ENCODE measurements around the gene PAX7.
"Not testable (repeated sequence)": the region's sequence is repeated elsewhere in the genome, so short reads cannot be mapped to it uniquely, and the experiment has no call there.

The PAX7 gene

GRCh38 chr1:18734001-18734400 is 103.4 kb downstream of the PAX7 start:
- Mint-ChIP-seq H3K9me3 (no peaks in the 10 kb centered on the region), H3K27me3 (peaks cover 13% of the 10 kb centered on the region), H3K4me3 (no peak overlapping the region), H3K4me1 (no peaks in the 10 kb centered on the region), H3K36me3 (no peaks in the 10 kb centered on the region), H3K27ac (no peak overlapping the region)

DNA sequence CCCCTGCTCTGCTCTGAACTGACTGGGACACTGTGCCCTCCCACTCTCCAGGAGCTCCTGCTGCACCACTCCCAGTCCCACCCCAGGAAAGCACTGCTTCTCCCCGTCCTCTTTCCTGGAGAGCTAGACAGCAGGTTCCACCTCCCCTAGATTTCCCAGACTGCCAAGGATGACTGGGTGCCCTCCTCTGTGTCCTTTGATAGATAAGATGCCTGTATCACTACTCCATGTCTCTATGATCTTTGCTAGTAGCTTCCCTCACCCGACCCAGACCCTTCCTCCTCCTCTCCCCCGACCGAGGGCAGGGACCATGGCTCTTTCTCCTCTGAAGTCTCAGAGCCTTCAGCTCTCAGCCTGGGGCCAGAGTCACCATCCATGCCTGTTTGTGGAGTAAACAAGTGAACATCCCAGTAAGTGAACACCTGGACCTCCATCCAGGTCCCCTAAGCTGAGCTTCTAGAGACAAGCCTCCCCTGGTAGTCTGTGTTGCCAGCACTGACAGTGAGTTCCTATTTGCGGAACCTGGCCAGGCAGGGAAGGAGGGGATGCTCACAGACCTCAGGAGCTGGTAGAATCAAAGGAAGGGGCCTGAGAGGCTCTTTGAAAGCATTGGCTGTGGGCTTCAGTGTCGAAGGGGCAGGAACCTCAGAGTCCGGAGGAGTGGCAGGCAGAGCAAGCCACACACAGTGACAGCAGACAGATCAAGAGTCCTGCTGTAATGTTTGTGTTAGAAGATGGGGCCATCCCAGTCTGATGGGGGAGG is 104.0 kb downstream of the PAX7 start:
- Mint-ChIP-seq H3K4me3 (no peak overlapping the region), H3K36me3 (no peaks in the 10 kb centered on the region), H3K9me3 (no peaks in the 10 kb centered on the region), H3K4me1 (no peaks in the 10 kb centered on the region), H3K27me3 (peaks cover 12% of the 10 kb centered on the region), H3K27ac (no peak overlapping the region)

GRCh38 chr1:18735224-18735997 is 104.8 kb downstream of the PAX7 start:
- Mint-ChIP-seq H3K36me3 (no peaks in the 10 kb centered on the region), H3K27ac (no peak overlapping the region), H3K9me3 (no peaks in the 10 kb centered on the region), H3K4me3 (no peak overlapping the region), H3K4me1 (no peaks in the 10 kb centered on the region), H3K27me3 (peaks cover 13% of the 10 kb centered on the region)

DNA sequence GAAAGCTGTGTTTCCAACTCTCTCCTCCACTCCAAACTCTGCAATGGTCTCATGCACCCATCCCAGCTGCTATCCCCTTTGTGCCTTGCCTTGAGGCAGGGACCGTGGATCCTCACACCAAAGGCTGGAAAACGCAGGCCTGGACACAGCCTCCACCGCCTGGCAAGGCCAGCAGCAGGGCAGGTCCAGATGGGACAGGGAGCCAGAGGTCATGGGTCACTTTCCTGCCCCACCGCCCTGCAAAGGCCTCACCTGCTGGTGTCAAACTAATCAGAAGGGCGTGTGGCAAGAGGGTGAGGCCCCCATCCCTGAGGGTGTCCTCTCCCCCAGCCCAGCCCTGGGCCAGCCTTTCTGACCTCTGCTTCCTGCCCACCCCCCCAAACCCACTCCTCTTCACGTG is 106.3 kb downstream of the PAX7 start:
- H3K9me3 Mint-ChIP-seq: no peaks in the 10 kb centered on the region
- no peak overlapping the region for H3K27ac Mint-ChIP-seq
- no peak overlapping the region for H3K4me3 Mint-ChIP-seq
- H3K36me3 Mint-ChIP-seq: no peaks in the 10 kb centered on the region
- no peaks in the 10 kb centered on the region for H3K4me1 Mint-ChIP-seq
- peaks cover 11% of the 10 kb centered on the region for H3K27me3 Mint-ChIP-seq

DNA sequence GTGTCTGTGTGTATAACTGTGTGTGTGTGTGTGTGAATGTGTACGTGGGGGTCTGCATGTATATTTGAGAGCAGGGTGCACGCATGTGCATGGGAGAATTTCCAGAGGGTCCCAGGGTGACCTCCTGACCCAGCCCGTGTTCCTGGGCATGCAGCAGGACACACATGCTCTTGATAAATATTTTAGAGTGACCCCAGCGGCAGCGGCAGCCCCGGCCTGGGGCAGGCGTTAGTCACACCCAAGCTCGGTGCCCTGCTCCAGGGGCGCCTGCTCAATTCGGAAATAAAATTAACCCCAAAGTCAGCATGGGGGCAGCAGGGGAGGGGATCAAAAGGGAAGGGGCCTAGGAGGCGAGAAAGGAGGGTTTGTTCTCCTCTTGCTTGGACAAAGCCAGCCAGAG is 107.5 kb downstream of the PAX7 start:
- Mint-ChIP-seq H3K27ac (no peak overlapping the region), H3K4me3 (no peak overlapping the region), H3K36me3 (no peaks in the 10 kb centered on the region), H3K4me1 (no peaks in the 10 kb centered on the region), H3K9me3 (no peaks in the 10 kb centered on the region), H3K27me3 (peaks cover 8% of the 10 kb centered on the region)

- no peak overlapping the region for H3K27ac Mint-ChIP-seq
- no peaks in the 10 kb centered on the region for H3K36me3 Mint-ChIP-seq
- H3K4me1 Mint-ChIP-seq: no peaks in the 10 kb centered on the region
- no peak overlapping the region for H3K4me3 Mint-ChIP-seq
- H3K9me3 Mint-ChIP-seq: no peaks in the 10 kb centered on the region
- peaks cover 10% of the 10 kb centered on the region for H3K27me3 Mint-ChIP-seq
Measured at GRCh38 chr1:18738617-18739016, 108.0 kb downstream of the PAX7 start.

DNA sequence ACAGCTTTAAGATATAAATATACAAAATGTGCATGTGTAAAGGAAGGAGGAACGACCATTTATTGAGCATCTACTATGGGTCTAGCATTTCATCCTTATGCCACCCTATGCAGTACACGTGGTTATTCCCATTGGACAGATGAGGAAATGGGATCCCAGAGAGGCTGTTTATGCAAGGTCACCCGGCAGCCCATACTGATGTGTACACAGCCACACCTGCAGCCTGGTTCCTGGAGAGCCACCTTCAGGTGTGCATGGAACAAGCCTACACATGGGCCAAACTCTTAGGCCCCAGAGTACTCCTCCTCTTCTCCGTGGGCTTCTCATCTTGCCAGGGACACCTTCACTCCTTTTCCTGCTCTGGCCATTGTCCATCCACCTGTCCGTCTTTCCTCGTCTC is 108.8 kb downstream of the PAX7 start:
- Mint-ChIP-seq H3K4me3 (no peak overlapping the region), H3K27ac (no peak overlapping the region), H3K4me1 (no peaks in the 10 kb centered on the region), H3K27me3 (peaks cover 10% of the 10 kb centered on the region), H3K9me3 (no peaks in the 10 kb centered on the region), H3K36me3 (no peaks in the 10 kb centered on the region)

- H3K9me3 Mint-ChIP-seq: no peaks in the 10 kb centered on the region
- no peak overlapping the region for H3K27ac Mint-ChIP-seq
- H3K4me1 Mint-ChIP-seq: no peaks in the 10 kb centered on the region
- H3K4me3 Mint-ChIP-seq: no peak overlapping the region
- H3K36me3 Mint-ChIP-seq: no peaks in the 10 kb centered on the region
- peaks cover 8% of the 10 kb centered on the region for H3K27me3 Mint-ChIP-seq
Measured at GRCh38 chr1:18739897-18740296, 109.3 kb downstream of the PAX7 start.

GRCh38 chr1:18740617-18741016 is 110.0 kb downstream of the PAX7 start:
- Mint-ChIP-seq H3K27ac (no peak overlapping the region), H3K27me3 (peaks cover 8% of the 10 kb centered on the region), H3K4me3 (no peak overlapping the region), H3K4me1 (no peaks in the 10 kb centered on the region), H3K36me3 (no peaks in the 10 kb centered on the region), H3K9me3 (no peaks in the 10 kb centered on the region)

DNA sequence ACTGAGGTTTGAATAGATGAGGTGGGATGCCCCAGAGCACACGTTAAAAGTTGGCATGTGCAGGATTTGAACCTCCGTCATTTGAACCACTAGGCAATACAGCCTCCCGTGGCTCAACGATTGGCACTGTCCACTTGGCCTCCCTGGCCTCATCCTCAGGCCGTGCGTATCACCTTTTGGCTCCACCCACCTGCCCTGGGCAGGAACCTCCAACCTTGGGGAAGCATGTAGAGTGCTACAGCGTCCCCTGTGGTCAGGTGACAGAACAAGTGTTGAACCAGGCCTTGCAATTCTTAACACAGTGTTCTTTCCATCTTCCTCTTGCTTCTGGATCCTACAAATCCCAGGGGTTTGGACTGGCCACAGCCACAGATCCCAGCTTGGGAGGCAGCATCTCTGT is 112.6 kb downstream of the PAX7 start:
- Mint-ChIP-seq H3K27me3 (peaks cover 7% of the 10 kb centered on the region), H3K36me3 (no peaks in the 10 kb centered on the region), H3K9me3 (no peaks in the 10 kb centered on the region), H3K4me1 (no peaks in the 10 kb centered on the region), H3K4me3 (no peak overlapping the region), H3K27ac (no peak overlapping the region)

GRCh38 chr1:18744381-18744780 is 113.7 kb downstream of the PAX7 start:
- not testable (repeated sequence) for H3K9me3 Mint-ChIP-seq, H3K27me3 Mint-ChIP-seq, H3K4me3 Mint-ChIP-seq, H3K4me1 Mint-ChIP-seq, H3K27ac Mint-ChIP-seq, H3K36me3 Mint-ChIP-seq

GRCh38 chr1:18746981-18747380 is 116.3 kb downstream of the PAX7 start:
- Mint-ChIP-seq H3K27me3 (peaks cover 18% of the 10 kb centered on the region), H3K4me1 (no peaks in the 10 kb centered on the region), H3K36me3 (no peaks in the 10 kb centered on the region), H3K27ac (no peak overlapping the region), H3K4me3 (no peak overlapping the region), H3K9me3 (no peaks in the 10 kb centered on the region)

GRCh38 chr1:18747671-18748070 is 117.0 kb downstream of the PAX7 start:
- H3K9me3 Mint-ChIP-seq: no peaks in the 10 kb centered on the region
- no peak overlapping the region for H3K4me3 Mint-ChIP-seq
- no peaks in the 10 kb centered on the region for H3K4me1 Mint-ChIP-seq
- H3K27ac Mint-ChIP-seq: no peak overlapping the region
- peaks cover 18% of the 10 kb centered on the region for H3K27me3 Mint-ChIP-seq
- no peaks in the 10 kb centered on the region for H3K36me3 Mint-ChIP-seq

- H3K9me3 Mint-ChIP-seq: no peaks in the 10 kb centered on the region
- peaks cover 17% of the 10 kb centered on the region for H3K27me3 Mint-ChIP-seq
- no peaks in the 10 kb centered on the region for H3K4me1 Mint-ChIP-seq
- H3K36me3 Mint-ChIP-seq: no peaks in the 10 kb centered on the region
- H3K27ac Mint-ChIP-seq: no peak overlapping the region
- H3K4me3 Mint-ChIP-seq: no peak overlapping the region
Measured at GRCh38 chr1:18748435-18748834, 117.8 kb downstream of the PAX7 start.

- Mint-ChIP-seq H3K36me3 (no peaks in the 10 kb centered on the region), H3K9me3 (peaks cover 7% of the 10 kb centered on the region), H3K27me3 (peaks cover 19% of the 10 kb centered on the region), H3K4me1 (no peaks in the 10 kb centered on the region), H3K27ac (no peak overlapping the region), H3K4me3 (no peak overlapping the region)
Measured at GRCh38 chr1:18749569-18749968, 118.9 kb downstream of the PAX7 start.

DNA sequence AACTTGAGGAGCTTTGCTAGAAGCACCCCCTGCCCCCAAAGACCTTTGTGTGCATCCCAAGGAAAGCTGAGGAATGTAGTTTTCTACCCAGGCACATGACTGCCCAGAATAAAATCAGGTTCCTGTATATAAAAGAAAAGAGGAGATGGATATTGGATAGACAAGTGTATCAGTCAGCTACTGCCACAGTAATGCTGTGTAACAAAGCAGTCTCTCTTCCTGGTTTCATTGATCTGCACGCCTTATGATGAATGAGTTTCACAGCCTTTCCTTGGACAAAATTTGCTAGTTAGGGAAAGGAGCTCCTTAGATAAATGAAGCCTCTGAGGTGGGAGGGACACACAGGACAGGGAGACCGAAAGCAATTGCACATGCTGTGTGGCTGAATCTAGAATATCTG is 120.0 kb downstream of the PAX7 start:
- no peak overlapping the region for H3K4me3 Mint-ChIP-seq
- H3K27me3 Mint-ChIP-seq: peaks cover 21% of the 10 kb centered on the region
- no peaks in the 10 kb centered on the region for H3K36me3 Mint-ChIP-seq
- no peaks in the 10 kb centered on the region for H3K4me1 Mint-ChIP-seq
- no peak overlapping the region for H3K27ac Mint-ChIP-seq
- peaks cover 13% of the 10 kb centered on the region for H3K9me3 Mint-ChIP-seq

Data from activated naive CD4-positive, alpha-beta T cell treated with anti-CD3 and anti-CD28 coated beads, Interleukin-2, amount 50 U/mL, for 24 hours (primary cell).